UCSD-AML1 (cell line): ENCODE results near the gene COLQ.
"Not testable (repeated sequence)": the region's sequence is repeated elsewhere in the genome, so short reads cannot be mapped to it uniquely, and the experiment has no call there.

Experiments used
- DNase-seq: peaks from one replicate; lab custom pipeline; 2025; ENCODE audit not compliant: unreplicated experiment; lab: John Stamatoyannopoulos, UW

The COLQ gene

GRCh38 chr3:15458212-15458780, 63.2 kb downstream of the COLQ start:
- DNase-seq: no peak

GRCh38 chr3:15456915-15457314, 64.6 kb downstream of the COLQ start:
- not testable (repeated sequence) for DNase-seq

DNA sequence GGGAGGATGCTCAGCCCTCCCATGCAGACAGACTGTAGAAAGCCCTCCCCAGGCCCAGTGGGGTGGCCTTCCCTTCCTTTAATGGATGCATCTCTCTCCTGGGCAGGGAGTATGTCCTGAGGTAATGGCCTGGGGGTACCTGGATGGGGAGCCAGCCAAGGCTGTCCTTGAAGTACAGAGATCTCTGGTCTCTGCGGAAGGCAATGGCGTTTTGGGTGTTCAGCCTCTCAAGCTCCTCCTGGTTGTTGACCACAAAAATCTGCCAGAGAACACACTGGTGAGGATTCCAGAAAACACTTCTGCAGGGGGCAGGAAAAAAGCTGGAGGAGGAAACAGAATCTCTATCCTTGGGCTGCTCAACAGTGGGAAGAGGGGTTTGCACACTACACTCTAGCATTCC, 65.2 kb downstream of the COLQ start:
- no peak for DNase-seq

DNA sequence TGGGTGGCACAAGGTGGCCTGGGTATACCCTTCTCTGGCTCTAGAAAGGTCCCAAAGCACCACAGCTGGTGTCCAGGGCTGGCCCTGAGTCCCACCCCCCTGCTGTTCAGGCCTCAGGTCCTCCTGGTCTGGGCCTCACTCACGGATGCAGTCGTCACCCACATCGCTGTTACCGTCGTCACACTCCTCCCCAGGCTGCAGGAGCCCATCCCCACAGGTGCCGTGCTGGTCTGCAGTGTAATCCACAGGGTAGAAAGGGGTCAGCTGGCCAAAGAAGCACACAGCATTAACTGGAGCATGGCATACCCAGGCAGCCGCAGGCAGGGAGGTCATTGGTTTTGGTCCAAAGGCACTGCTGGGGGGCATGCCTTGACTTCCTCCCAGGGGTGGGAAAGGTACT, 65.8 kb downstream of the COLQ start:
- no peak for DNase-seq

DNA sequence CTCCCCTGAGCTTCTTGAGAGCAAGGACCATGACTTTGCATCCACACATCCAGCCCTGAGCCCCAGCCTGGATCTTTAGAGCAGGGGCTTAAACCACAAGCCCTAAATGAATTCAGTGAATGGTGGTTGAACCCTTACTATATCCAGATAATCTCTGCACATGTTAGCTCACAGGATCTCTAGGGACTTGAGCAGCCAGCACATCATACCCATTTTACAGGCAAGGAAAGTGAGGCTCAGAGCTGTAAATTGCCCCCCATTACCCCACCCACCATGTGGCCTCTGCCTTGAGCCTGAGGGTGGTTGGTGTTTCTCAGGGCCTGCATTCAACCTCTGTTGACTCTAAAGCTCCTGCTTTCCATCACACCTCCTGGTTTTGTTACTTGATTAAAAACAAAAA, 66.5 kb downstream of the COLQ start:
- no peak for DNase-seq

- DNase-seq: no peak
Observed at GRCh38 chr3:15453991-15454625, 67.4 kb downstream of the COLQ start.

GRCh38 chr3:15453501-15453900, 68.0 kb downstream of the COLQ start:
- DNase-seq: no peak

DNA sequence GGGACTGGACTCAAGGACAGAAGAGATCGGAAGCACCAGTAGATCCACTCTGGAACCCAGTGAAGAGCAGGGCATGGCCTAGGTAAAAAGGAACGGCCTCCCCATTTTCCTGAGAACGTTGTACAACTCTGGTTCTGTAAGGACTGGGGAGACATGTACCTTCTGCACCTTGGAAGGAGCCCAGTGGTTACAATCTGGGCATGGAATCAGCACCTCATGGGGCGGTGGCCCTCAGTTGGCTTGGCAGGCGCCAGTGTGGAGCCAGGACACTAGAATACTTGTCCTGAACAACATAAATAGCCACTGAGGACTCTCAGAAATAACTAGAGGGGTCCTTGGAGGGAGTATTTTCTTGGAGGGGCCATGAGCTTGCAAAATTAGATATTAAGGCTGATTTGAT, 68.5 kb downstream of the COLQ start:
- DNase-seq: no peak

DNA sequence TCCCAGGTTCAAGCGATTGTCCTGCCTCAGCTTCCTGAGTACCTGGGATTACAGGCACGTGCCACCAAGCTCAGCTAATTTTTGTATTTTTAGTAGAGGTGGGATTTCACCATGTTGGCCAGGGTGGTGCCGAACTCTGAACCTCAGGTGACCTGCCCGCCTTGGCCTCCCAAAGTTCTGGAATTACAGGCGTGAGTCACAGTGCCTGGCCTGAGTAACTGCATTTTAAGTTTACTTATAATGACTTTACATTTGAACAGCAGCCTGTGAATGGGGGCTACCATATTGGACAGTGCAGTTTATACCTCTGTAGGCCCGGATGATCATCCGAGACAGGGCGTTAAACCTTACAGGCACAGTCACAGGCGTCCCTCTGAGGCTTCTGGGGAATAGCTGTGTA, 69.3 kb downstream of the COLQ start:
- no peak for DNase-seq

DNA sequence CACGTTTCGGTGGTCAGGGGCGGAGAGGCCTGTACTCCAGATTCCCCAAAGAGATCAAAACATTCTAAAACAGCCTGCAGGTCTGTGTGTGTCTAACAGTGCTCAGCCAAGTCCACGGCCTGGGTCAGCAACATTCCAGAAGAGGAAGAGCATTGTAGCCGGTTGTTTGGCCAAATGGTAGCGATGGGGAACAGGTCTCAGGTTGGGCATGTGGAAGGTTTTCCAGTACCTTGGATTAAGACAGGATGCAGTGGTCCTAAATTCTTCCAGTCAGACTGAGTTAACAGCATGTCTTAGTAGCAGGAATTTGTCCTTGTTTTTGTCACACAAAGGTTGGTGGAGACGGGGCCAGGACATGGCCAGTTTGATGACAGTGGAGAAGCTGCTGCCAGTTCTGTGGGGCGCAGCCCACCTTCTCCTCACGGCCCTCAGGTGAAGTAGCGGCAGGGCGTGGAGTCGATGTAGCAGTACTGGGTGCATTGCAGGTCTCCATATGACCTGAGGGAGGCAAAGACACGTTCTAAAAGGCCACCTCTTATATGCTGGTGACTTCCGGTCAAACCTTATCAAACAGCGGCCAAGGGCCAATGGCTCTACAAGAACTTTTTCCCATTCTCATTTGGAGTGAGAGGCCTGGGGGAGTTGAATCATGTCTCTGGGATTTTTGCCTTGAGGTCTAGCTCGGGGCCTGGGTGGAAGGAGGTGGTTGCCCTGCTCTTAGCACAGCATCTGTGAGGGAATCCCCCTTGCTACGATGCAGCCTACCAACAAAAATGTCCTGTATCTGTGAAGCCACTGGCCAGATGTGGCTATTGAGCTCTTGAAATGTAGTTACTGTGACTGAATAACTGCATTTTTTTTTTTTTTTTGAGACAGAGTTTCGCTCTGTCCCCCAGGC, 70.0 kb downstream of the COLQ start:
- no peak for DNase-seq

- DNase-seq: no peak
Observed at GRCh38 chr3:15450438-15451215, 70.9 kb downstream of the COLQ start.

DNA sequence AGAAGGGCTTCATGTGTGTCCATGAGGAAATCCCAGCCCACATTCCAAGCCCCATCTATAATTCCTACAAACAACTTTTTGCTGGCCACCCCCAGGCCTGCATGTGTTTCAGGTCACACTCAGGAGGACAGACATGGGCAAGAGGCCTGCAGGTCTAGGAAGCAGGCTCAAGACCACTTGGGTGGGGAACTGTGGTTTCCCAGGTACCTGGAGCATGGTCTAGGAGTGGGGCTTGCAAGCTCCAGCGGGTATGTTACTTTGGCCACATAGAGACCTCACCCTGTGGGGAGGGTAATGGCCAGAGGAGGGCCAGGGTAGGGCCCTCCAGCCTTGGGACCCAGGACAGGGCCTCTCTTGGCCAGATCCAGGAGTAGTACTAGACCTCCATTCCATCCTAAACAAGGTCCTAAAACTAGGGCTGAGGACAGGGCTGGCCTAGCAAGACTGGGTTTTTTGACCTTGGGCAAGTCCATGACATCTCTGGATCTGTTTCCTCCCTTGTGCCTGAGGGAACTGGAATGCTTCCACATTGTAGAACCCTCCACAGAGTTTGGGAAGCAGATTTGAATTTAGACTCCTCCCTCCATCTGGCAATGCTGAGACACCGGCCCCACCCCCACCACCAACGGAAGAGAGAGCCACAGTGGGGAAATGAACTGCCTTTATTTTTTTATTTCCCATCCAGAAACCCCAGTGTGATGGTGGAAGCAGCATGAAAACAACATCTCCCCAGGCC, 71.8 kb downstream of the COLQ start:
- DNase-seq: no peak

GRCh38 chr3:15443826-15444524, 77.5 kb downstream of the COLQ start:
- no peak for DNase-seq

DNA sequence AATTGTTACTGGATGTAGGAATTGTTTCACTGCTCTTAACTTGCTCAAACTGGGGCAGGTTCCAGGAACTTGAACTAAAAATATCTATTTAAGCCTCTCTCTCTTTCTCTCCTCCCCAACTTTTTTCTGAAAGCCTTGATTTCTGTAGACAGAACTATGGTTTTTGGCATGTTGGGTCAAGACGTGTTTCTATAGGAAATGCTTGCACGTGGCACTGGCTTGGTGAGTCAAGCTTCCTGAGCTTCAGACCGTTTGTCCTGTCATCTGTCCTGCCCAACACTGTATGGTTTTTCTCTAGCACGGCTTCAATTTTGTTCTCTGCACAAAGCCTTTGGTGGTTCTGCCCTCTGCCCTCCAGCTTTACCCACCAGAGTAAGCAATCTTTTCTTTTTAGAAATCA, 80.6 kb downstream of the COLQ start:
- DNase-seq: no peak

DNA sequence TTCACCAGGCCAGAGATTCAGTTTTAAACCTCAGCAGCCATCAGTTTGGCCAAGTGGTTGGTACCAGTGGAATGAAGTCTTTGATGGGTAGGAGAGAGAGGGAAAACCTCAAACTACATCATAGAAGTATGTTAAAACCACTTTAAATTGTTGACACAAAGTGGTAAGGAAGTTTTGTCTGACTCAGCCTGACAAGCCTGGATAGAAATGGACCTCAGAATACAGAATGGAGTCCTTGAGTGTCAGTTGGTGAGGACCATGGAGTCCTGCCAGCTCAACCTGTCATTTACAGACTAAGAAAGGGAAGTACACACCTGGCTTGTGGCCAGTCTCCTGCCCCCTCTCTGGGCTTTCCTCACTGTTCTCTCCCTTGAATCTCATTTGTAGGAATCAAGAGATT, 82.0 kb downstream of the COLQ start:
- no peak for DNase-seq

GRCh38 chr3:15438983-15439382, 82.5 kb downstream of the COLQ start:
- DNase-seq: no peak

GRCh38 chr3:15436246-15436645, 85.3 kb downstream of the COLQ start:
- no peak for DNase-seq

DNA sequence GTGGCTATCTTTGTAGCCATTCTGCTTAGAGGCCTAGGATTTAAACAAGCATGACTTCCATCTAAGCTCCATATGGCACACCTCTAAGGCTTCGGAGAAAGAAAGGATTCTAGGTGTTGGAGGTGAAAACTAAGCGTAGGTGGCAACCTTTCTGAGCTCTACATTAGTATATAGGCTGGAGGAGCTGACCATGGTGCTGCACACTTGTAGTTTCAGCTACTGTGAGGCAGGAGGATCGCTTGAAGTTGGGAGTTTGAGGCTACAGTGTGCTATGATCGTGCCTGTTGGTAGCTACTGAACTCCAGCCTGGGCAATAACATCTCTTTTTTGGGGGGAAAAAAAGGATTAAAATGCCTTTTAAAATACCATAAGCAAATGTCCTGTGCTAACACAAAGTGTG, 86.8 kb downstream of the COLQ start:
- DNase-seq: no peak

DNA sequence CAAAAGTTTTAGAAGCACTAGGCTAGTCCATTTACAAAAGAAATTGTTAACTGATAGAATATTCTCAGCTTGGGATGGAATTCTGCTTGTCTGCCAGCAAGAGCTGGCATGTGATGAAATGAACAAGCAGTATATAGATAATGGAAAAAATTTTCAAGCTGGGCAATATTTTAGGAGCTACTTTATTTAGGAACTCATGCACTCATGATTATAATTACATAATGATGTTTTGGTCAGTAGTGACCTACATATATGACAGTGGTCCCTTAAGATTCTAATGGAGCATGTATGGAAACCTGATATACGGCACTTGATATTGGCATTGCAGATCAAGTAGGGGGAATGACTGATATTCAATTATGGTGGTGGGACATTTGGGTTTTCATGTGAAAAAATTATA, 88.0 kb downstream of the COLQ start:
- DNase-seq: no peak

GRCh38 chr3:15431256-15431837, 90.2 kb downstream of the COLQ start:
- no peak for DNase-seq
